Measurements from ENCODE around the gene CAPN11. TPM values are rescaled to one million over a fixed set of nuclear protein-coding genes. Genes with fewer than 3 reads are reported as not detected.
A peak's percentile ranks its signal among the peaks of the same experiment; 100 is the strongest.

CAPN11 gene
- total and polyA plus RNA-seq, 2 experiments from 2014 or later, result not detected

GRCh38 chr6:44120692-44121443 lies 37.8 kb upstream of the CAPN11 start:
- TF ChIP-seq CTCF (IDR thresholded peaks at IDR 0.05; ENCODE audit: low read depth, low read length), result no peak
- DNase-seq (ENCODE audit: low read depth in 1 of 2, low spot score in 1 of 2), result no peak
- no peaks in the 10 kb centered on the region for H3K9me3 ChIP-seq (ENCODE audit: low read depth)
- peak overlapping the region; percentile 63 for H3K27ac ChIP-seq
- H3K4me3 ChIP-seq, result no peak overlapping the region
- H3K27me3 ChIP-seq, result no peaks in the 10 kb centered on the region
- peaks cover 45% of the 10 kb centered on the region for H3K4me1 ChIP-seq (ENCODE audit: low read depth)
- no peaks in the 10 kb centered on the region for H3K36me3 ChIP-seq

- Histone ChIP-seq H3K27me3 (no peaks in the 10 kb centered on the region), H3K27ac (no peak overlapping the region), H3K36me3 (no peaks in the 10 kb centered on the region), H3K4me3 (no peak overlapping the region), H3K9me3 (ENCODE audit: low read depth) (no peaks in the 10 kb centered on the region), H3K4me1 (ENCODE audit: low read depth) (peaks cover 48% of the 10 kb centered on the region)
- no peak for TF ChIP-seq CTCF (IDR thresholded peaks at IDR 0.05; ENCODE audit: low read depth, low read length)
- peak in 1 of 2 donors; percentile 49 for DNase-seq (ENCODE audit: low read depth in 1 of 2, low spot score in 1 of 2)
Measured at GRCh38 chr6:44122801-44123200, 35.8 kb upstream of the CAPN11 start.

- H3K27ac ChIP-seq, result no peak overlapping the region
- DNase-seq (ENCODE audit: low read depth in 1 of 2, low spot score in 1 of 2), result no peak
- no peak for TF ChIP-seq CTCF (IDR thresholded peaks at IDR 0.05; ENCODE audit: low read depth, low read length)
- H3K36me3 ChIP-seq, result no peaks in the 10 kb centered on the region
- no peaks in the 10 kb centered on the region for H3K9me3 ChIP-seq (ENCODE audit: low read depth)
- no peaks in the 10 kb centered on the region for H3K27me3 ChIP-seq
- peaks cover 51% of the 10 kb centered on the region for H3K4me1 ChIP-seq (ENCODE audit: low read depth)
- H3K4me3 ChIP-seq, result no peak overlapping the region
Measured at GRCh38 chr6:44123544-44123943, 35.1 kb upstream of the CAPN11 start.

- DNase-seq (ENCODE audit: low read depth in 1 of 2, low spot score in 1 of 2), result peak; percentile 77 to 82
- H3K4me3 ChIP-seq, result peak overlapping the region; percentile 82
Measured at GRCh38 chr6:44126320-44127149, 32.1 kb upstream of the CAPN11 start.

More at GRCh38 chr6:44126320-44127149, 32.1 kb upstream of the CAPN11 start:
- Histone ChIP-seq H3K36me3 (no peaks in the 10 kb centered on the region), H3K27ac (peak overlapping the region; percentile 96), H3K4me1 (ENCODE audit: low read depth) (peaks cover 39% of the 10 kb centered on the region), H3K27me3 (no peaks in the 10 kb centered on the region), H3K9me3 (ENCODE audit: low read depth) (no peaks in the 10 kb centered on the region)
- TF ChIP-seq CTCF (IDR thresholded peaks at IDR 0.05; ENCODE audit: low read depth, low read length), result no peak

All from cardiac muscle cell (in vitro differentiated cells and primary cell).